ENCODE measurements around the gene OLFM3. TPM values are rescaled to one million over a fixed set of nuclear protein-coding genes. Genes with fewer than 3 reads are reported as not detected.
A peak's percentile ranks its signal among the peaks of the same experiment; 100 is the strongest.

Gene OLFM3
- total and polyA plus RNA-seq, 2 experiments from 2014 or later, result 0.21 to 0.31 TPM

DNA sequence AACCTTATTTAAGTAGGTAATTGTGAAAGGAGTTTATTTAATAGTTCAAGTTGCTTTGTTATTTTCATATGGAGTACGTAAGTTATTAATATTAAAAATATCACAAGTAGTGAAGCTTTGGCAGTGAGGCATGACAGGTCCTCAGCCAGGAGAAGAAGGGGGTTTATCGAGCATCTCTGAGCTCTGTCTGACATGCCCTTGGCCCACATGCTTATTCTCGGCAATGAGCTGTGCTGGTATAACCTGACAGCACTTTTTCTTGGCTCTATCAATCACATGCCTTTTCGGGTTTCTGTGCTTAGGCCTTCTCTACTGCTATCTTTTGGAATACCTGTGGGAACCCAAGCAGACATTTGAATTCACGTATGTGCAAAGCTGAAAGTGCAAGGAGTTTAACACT, 84.8 kb downstream of the OLFM3 start (continued):
- TF ChIP-seq, protein P1, sequence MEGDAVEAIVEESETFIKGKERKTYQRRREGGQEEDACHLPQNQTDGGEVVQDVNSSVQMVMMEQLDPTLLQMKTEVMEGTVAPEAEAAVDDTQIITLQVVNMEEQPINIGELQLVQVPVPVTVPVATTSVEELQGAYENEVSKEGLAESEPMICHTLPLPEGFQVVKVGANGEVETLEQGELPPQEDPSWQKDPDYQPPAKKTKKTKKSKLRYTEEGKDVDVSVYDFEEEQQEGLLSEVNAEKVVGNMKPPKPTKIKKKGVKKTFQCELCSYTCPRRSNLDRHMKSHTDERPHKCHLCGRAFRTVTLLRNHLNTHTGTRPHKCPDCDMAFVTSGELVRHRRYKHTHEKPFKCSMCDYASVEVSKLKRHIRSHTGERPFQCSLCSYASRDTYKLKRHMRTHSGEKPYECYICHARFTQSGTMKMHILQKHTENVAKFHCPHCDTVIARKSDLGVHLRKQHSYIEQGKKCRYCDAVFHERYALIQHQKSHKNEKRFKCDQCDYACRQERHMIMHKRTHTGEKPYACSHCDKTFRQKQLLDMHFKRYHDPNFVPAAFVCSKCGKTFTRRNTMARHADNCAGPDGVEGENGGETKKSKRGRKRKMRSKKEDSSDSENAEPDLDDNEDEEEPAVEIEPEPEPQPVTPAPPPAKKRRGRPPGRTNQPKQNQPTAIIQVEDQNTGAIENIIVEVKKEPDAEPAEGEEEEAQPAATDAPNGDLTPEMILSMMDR (conservative IDR thresholded peaks at IDR 0.05; ENCODE audit: low read depth in 2 of 2), result no peak
- TF ChIP-seq NANOG (IDR thresholded peaks at IDR 0.05; ENCODE audit: borderline replicate concordance) (no peak), ZNF331 (CRISPR knock-in tag; IDR thresholded peaks at IDR 0.05; ENCODE audit: low read depth) (no peak), EZH2 (IDR thresholded peaks at IDR 0.05; ENCODE audit: low read depth, unreplicated experiment) (no peak), POLR2AphosphoS5 (IDR thresholded peaks at IDR 0.05; ENCODE audit: low read depth) (no peak), STAT1 (IDR thresholded peaks at IDR 0.05; ENCODE audit: unreplicated experiment) (no peak)
- TF ChIP-seq, protein P2, sequence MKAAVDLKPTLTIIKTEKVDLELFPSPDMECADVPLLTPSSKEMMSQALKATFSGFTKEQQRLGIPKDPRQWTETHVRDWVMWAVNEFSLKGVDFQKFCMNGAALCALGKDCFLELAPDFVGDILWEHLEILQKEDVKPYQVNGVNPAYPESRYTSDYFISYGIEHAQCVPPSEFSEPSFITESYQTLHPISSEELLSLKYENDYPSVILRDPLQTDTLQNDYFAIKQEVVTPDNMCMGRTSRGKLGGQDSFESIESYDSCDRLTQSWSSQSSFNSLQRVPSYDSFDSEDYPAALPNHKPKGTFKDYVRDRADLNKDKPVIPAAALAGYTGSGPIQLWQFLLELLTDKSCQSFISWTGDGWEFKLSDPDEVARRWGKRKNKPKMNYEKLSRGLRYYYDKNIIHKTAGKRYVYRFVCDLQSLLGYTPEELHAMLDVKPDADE (IDR thresholded peaks at IDR 0.05), result no peak

DNA sequence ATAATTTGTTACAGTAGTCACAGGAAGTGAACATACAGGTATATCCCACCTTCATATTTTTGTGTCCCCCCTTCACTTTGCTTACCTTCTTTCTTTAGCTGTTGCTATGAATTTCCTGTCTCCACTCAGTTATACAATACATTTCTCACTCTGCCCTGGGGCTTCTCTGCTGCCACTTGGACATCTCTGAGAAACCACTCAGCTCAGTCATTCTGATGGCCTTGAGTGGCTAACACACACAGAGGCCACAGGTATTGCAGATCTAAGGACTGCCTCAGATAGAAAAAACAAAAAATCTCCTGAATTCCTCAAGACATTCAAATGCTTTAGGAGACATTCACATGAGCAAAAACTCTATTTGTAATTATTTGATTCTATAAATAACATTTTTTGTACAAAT, 87.7 kb downstream of the OLFM3 start:
- H3K4me2 ChIP-seq, result no peak overlapping the region
- Mint-ChIP-seq H3K9me3 (no peaks in the 10 kb centered on the region), H3K27ac (peak overlapping the region; percentile 15; the same call in 1 of the 2 replicates), H3K27me3 (ENCODE audit: insufficient read depth, low read depth, poor library complexity) (no peaks in the 10 kb centered on the region), H3K4me1 (peaks cover 31% of the 10 kb centered on the region), H3K36me3 (ENCODE audit: low read depth) (no peaks in the 10 kb centered on the region), H3K4me3 (no peak overlapping the region)
- no peaks in the 10 kb centered on the region for H3F3A ChIP-seq (replicated peaks; ENCODE audit: low read depth)
- H3K79me2 ChIP-seq (replicated peaks; ENCODE audit: insufficient read depth), result no peaks in the 10 kb centered on the region
- peaks cover 9% of the 10 kb centered on the region for H3K4me1 ChIP-seq (ENCODE audit: insufficient read depth)
- no peaks in the 10 kb centered on the region for H4K20me1 ChIP-seq (replicated peaks; ENCODE audit: insufficient read depth)
- H3K4me3 ChIP-seq, result no peak overlapping the region
- no peaks in the 10 kb centered on the region for H3K27me3 ChIP-seq (ENCODE audit: insufficient read depth)
- no peaks in the 10 kb centered on the region for H3K9me2 ChIP-seq (ENCODE audit: insufficient read depth)
- TF ChIP-seq, protein P1 (conservative IDR thresholded peaks at IDR 0.05; ENCODE audit: low read depth in 2 of 2), result no peak
- no peak for TF ChIP-seq CREB1 (CRISPR knock-in tag; IDR thresholded peaks at IDR 0.05; ENCODE audit: low read depth)
- no peak for TF ChIP-seq POLR2AphosphoS5 (IDR thresholded peaks at IDR 0.05; ENCODE audit: low read depth)
- no peak for TF ChIP-seq ZNF331 (CRISPR knock-in tag; IDR thresholded peaks at IDR 0.05; ENCODE audit: low read depth)
- TF ChIP-seq, protein P3, sequence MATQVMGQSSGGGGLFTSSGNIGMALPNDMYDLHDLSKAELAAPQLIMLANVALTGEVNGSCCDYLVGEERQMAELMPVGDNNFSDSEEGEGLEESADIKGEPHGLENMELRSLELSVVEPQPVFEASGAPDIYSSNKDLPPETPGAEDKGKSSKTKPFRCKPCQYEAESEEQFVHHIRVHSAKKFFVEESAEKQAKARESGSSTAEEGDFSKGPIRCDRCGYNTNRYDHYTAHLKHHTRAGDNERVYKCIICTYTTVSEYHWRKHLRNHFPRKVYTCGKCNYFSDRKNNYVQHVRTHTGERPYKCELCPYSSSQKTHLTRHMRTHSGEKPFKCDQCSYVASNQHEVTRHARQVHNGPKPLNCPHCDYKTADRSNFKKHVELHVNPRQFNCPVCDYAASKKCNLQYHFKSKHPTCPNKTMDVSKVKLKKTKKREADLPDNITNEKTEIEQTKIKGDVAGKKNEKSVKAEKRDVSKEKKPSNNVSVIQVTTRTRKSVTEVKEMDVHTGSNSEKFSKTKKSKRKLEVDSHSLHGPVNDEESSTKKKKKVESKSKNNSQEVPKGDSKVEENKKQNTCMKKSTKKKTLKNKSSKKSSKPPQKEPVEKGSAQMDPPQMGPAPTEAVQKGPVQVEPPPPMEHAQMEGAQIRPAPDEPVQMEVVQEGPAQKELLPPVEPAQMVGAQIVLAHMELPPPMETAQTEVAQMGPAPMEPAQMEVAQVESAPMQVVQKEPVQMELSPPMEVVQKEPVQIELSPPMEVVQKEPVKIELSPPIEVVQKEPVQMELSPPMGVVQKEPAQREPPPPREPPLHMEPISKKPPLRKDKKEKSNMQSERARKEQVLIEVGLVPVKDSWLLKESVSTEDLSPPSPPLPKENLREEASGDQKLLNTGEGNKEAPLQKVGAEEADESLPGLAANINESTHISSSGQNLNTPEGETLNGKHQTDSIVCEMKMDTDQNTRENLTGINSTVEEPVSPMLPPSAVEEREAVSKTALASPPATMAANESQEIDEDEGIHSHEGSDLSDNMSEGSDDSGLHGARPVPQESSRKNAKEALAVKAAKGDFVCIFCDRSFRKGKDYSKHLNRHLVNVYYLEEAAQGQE (IDR thresholded peaks at IDR 0.05; ENCODE audit: unreplicated experiment), result no peak
- no peak overlapping the region for H3K27ac ChIP-seq (ENCODE audit: low read depth)
- ATAC-seq (no peak), DNase-seq (ENCODE audit: low spot score) (no peak)
- H2AFZ ChIP-seq, result no peak overlapping the region
- no peaks in the 10 kb centered on the region for H3K36me3 ChIP-seq (ENCODE audit: insufficient read depth)
